Smooth muscle cell (in vitro differentiated cells): ENCODE results near the gene MEGF6. TPM values are rescaled to one million over a fixed set of nuclear protein-coding genes. Genes with fewer than 3 reads are reported as not detected.

ENCODE experiments used
- DNase-seq: peaks from one replicate; lab custom pipeline; 2025; ENCODE audit not compliant: unreplicated experiment; lab: John Stamatoyannopoulos, UW
- H2AFZ ChIP-seq: fragments of 200-600 bp; sonication (generic); 2 replicates; pipeline ENCODE4 v1.6.0; 2016; ENCODE audit warnings: antibody characterized with exemption, low read depth, mild to moderate bottlenecking
- H3F3A ChIP-seq: fragments of 200-600 bp; sonication (generic); 2 replicates; pipeline ENCODE4 v1.6.0; 2017; ENCODE audit warnings: antibody characterized with exemption, low read depth
- H3K27ac ChIP-seq: fragments of 200-600 bp; sonication (generic); 2 replicates; pipeline ENCODE4 v1.5.1; 2016; ENCODE audit warnings: low read depth, mild to moderate bottlenecking
- H3K27me3 ChIP-seq: fragments of 200-600 bp; sonication (generic); 2 replicates; pipeline ENCODE4 v1.6.1; 2016; ENCODE audit warnings: low read depth, mild to moderate bottlenecking
- H3K36me3 ChIP-seq: fragments of 200-600 bp; sonication (generic); 2 replicates; pipeline ENCODE4 v1.5.1; 2016; ENCODE audit warnings: low read depth
- H3K4me1 ChIP-seq: fragments of 200-600 bp; sonication (generic); 2 replicates; pipeline ENCODE4 v1.5.1; 2016; ENCODE audit warnings: low read depth
- H3K4me2 ChIP-seq: fragments of 200-600 bp; sonication (generic); 2 replicates; pipeline ENCODE4 v1.6.0; 2016; ENCODE audit warnings: mild to moderate bottlenecking
- H3K4me3 ChIP-seq: fragments of 200-600 bp; sonication (generic); 2 replicates; pipeline ENCODE4 v1.5.1; 2016; ENCODE audit warnings: mild to moderate bottlenecking
- H3K79me2 ChIP-seq: fragments of 200-600 bp; sonication (generic); 2 replicates; pipeline ENCODE4 v1.6.0; 2016; ENCODE audit warnings: low read depth, mild to moderate bottlenecking
- H3K9ac ChIP-seq: fragments of 200-600 bp; sonication (generic); 2 replicates; pipeline ENCODE4 v1.6.0; 2016; ENCODE audit warnings: low read depth
- H3K9me3 ChIP-seq: fragments of 200-600 bp; sonication (generic); replicated peaks from 2 replicates; pipeline ENCODE4 v1.5.1; 2016; ENCODE audit warnings: low read depth
- H4K20me1 ChIP-seq: fragments of 200-600 bp; sonication (generic); 2 replicates; pipeline ENCODE4 v1.6.0; 2016; ENCODE audit warnings: low read depth
- WGBS: methylation state at CpG from one replicate; pipeline ENCODE4 v1.1.7; 2016; ENCODE audit warnings: low lambda C conversion rate; 5-methylcytosine and 5-hydroxymethylcytosine counted together
- polyA plus RNA-seq: library from polyadenylated mRNA; unstranded; fragments of >200 nt; fragmentation: Nextera tagmentation; extraction: Ambion mirVana; gene quantifications from 2 replicates; pipeline ENCODE4 v1.2.1, GENCODE V29; 2016
- total RNA-seq: library from RNA; depleted of rRNA; stranded (reverse); fragments of >200 nt; gene quantifications from 2 replicates; pipeline ENCODE4 v1.2.3, GENCODE V29; 2014
- TF ChIP-seq, protein P1 (sequence below): fragments of 200-600 bp; sonication (generic); IDR thresholded peaks from 2 replicates; pipeline ENCODE4 v1.5.1; 2017; ENCODE audit warnings: borderline replicate concordance, mild to moderate bottlenecking, antibody characterized with exemption; ENCODE audit not compliant: insufficient read depth, poor library complexity, severe bottlenecking

The MEGF6 gene
- total and polyA plus RNA-seq, 2 experiments from 2014 or later = 6.5 to 12.8 TPM

DNA sequence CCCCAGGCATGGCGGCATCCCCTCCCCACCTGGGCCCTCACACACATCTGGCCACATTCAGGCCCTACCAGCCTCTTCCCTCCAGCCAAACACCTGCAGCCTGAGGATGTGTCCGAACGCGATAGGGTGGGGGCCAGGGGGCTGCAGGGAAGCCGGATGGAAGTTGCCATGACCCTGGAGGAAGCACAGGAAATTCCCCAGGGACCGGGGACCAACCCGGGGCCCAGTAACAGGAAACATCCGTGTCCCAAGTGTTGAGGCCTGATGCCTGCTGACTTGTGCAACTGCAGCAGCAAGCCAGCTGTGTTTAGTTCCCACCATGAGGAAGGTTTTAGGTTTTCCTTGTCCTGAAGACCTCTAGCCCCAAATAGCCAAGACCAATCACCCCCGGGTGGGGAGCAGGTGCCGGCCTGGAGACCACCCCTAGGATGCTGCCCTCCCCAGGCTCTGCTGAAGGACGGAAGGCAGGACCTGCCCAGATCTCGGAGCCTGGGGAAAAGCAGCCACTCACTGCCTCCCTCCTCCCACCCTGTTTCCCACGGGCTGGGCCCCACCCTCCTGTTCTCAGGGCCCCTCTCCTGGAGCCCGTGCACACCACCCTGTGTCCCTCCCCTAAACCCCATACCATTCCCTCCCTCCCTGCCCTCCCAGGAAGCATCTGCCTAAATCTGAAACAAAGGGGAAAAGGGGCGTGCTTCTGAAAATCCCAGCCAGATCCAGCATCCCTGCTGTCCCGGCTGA is 29.8 kb downstream of the MEGF6 start:
- Histone ChIP-seq H3K79me2 (no peaks in the 10 kb centered on the region), H3K4me2 (no peak overlapping the region), H3K36me3 (no peaks in the 10 kb centered on the region), H2AFZ (no peak overlapping the region), H3F3A (no peaks in the 10 kb centered on the region), H4K20me1 (no peaks in the 10 kb centered on the region), H3K4me3 (no peak overlapping the region), H3K4me1 (no peaks in the 10 kb centered on the region), H3K27me3 (no peaks in the 10 kb centered on the region), H3K9me3 (no peaks in the 10 kb centered on the region), H3K27ac (no peak overlapping the region), H3K9ac (no peak overlapping the region)
- TF ChIP-seq, protein P1, sequence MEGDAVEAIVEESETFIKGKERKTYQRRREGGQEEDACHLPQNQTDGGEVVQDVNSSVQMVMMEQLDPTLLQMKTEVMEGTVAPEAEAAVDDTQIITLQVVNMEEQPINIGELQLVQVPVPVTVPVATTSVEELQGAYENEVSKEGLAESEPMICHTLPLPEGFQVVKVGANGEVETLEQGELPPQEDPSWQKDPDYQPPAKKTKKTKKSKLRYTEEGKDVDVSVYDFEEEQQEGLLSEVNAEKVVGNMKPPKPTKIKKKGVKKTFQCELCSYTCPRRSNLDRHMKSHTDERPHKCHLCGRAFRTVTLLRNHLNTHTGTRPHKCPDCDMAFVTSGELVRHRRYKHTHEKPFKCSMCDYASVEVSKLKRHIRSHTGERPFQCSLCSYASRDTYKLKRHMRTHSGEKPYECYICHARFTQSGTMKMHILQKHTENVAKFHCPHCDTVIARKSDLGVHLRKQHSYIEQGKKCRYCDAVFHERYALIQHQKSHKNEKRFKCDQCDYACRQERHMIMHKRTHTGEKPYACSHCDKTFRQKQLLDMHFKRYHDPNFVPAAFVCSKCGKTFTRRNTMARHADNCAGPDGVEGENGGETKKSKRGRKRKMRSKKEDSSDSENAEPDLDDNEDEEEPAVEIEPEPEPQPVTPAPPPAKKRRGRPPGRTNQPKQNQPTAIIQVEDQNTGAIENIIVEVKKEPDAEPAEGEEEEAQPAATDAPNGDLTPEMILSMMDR = no peak
- WGBS = 89% methylated on average over 11 of the region's 16 CpGs
- DNase-seq = no peak

DNA sequence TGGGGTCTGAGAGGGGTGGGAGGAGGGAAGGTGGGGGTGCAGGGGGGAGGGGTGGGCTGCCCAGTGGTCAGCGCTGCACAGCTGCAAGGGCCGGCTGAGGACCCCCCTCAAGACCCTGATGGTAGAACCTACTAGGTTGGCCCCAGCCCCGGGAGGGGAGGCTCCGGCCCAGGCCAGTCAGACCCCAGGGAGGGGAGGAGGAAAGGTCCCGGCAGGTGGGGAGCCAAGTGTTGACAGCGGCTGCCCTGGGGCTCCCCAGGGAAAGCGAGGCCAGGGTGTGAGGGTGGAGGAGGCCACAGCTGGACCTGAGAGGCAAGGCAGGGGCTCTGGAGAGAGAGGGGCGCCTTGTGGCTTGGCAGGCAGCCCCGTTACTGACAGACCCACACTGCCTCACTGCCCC is 31.1 kb downstream of the MEGF6 start:
- Histone ChIP-seq H2AFZ (no peak overlapping the region), H3K36me3 (no peaks in the 10 kb centered on the region), H3K9me3 (no peaks in the 10 kb centered on the region), H3K4me3 (no peak overlapping the region), H3K4me1 (no peaks in the 10 kb centered on the region), H3F3A (no peaks in the 10 kb centered on the region), H3K4me2 (no peak overlapping the region), H4K20me1 (no peaks in the 10 kb centered on the region), H3K9ac (no peak overlapping the region), H3K27ac (no peak overlapping the region), H3K27me3 (no peaks in the 10 kb centered on the region), H3K79me2 (no peaks in the 10 kb centered on the region)
- no peak for DNase-seq
- WGBS = 83% methylated on average over 6 of the region's 9 CpGs
- TF ChIP-seq, protein P1 = no peak

DNA sequence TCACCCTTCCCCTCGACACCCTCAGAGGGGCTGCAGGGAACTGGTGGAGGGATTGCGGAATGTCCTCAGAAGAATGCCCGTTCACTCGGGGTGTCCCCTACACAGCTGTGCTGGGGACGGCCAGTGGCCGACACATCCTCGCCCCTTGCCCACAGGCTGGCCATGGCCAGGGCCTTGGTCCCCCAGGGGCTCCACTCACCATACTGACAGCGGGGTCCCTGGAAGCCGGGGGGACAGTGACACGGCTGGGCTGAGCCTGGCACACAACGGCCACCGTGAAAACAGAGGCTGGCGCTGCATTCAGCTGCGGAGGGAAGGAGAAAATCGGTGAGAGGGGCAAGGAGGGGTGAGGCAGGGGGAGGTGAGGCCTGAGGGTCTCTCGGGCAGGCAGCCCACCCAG is 31.7 kb downstream of the MEGF6 start:
- H3K27me3 ChIP-seq = no peaks in the 10 kb centered on the region
- H3K36me3 ChIP-seq = no peaks in the 10 kb centered on the region
- H3K9me3 ChIP-seq = no peaks in the 10 kb centered on the region
- H2AFZ ChIP-seq = no peak overlapping the region
- no peaks in the 10 kb centered on the region for H3K79me2 ChIP-seq
- H3K9ac ChIP-seq = no peak overlapping the region
- H4K20me1 ChIP-seq = no peaks in the 10 kb centered on the region
- H3K27ac ChIP-seq = no peak overlapping the region
- DNase-seq = no peak
- no peaks in the 10 kb centered on the region for H3F3A ChIP-seq
- 94% methylated on average over 16 of the region's 16 CpGs for WGBS
- no peaks in the 10 kb centered on the region for H3K4me1 ChIP-seq
- H3K4me2 ChIP-seq = no peak overlapping the region
- TF ChIP-seq, protein P1 = no peak
- no peak overlapping the region for H3K4me3 ChIP-seq

DNA sequence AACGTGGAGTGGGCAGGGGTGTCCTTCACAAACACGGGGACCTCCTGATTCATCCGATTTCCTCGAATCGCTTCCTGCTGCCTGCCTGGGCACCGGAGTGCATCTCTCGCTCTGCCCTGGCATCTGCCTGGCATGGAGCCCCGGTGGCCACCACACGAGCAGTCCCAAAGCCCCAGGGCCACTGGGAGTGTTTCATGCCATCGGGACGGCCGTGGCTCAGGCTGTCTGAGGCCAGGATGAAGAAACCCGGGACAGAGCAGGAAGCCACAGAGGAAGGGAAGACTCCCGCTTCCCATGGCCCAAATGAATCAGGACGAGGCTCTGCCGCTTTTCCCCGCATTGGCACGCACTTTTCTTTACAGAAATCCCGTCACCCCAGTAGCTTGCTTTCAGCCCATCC is 32.4 kb downstream of the MEGF6 start:
- no peak overlapping the region for H3K4me3 ChIP-seq
- H3K79me2 ChIP-seq = no peaks in the 10 kb centered on the region
- no peaks in the 10 kb centered on the region for H3K9me3 ChIP-seq
- H3K4me2 ChIP-seq = no peak overlapping the region
- H3K4me1 ChIP-seq = no peaks in the 10 kb centered on the region
- 89% methylated on average over 18 of the region's 19 CpGs for WGBS
- no peaks in the 10 kb centered on the region for H4K20me1 ChIP-seq
- DNase-seq = no peak
- no peak overlapping the region for H3K27ac ChIP-seq
- no peak overlapping the region for H3K9ac ChIP-seq
- no peaks in the 10 kb centered on the region for H3F3A ChIP-seq
- no peaks in the 10 kb centered on the region for H3K27me3 ChIP-seq
- TF ChIP-seq, protein P1 = no peak
- no peaks in the 10 kb centered on the region for H3K36me3 ChIP-seq
- no peak overlapping the region for H2AFZ ChIP-seq
